ENCODE results near the gene RCN1.

The RCN1 gene

DNA sequence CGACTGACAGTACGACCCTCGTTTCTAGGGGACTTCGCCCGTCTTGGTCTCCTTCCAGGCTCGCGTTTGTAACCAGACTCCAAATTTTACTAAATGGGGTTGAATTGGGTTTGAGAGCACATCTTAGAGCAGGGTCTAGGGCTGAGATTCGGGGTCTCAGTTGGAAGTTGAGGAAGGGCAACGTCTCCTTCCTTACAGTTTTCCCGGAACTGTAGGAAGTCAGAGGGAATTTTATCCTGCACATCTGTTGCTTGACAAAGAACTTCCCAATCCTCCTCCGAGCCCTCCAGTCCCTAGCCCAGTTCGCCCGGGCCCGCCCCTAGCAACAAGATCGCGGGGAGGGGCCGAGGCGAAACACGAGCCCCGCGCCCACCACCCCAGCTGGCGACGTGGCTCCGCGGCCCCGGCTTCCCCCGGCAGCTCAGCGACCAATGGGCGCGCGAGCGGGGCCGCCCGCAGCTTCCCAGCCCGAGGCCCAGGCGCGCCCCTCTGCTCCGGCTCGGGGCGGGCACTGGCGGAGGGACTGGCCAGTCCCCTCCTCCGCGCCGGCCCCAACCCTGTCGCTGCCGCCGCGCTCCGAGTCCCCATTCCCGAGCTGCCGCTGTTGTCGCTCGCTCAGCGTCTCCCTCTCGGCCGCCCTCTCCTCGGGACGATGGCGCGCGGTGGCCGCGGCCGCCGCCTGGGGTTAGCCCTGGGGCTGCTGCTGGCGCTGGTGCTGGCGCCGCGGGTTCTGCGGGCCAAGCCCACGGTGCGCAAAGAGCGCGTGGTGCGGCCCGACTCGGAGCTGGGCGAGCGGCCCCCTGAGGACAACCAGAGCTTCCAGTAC lies at the start of gene RCN1:
RCN1 (plus strand) TSS at position 530 of the 826 bp plus-strand sequence; CDS start at position 653, 123 bp downstream.
- DNase-seq (ENCODE audit: low read depth): peak; percentile 45
- peak within 1 kb of the TSS; percentile 74 for H3K4me3 ChIP-seq (ENCODE audit: low read length)
- TF ChIP-seq, protein P1, sequence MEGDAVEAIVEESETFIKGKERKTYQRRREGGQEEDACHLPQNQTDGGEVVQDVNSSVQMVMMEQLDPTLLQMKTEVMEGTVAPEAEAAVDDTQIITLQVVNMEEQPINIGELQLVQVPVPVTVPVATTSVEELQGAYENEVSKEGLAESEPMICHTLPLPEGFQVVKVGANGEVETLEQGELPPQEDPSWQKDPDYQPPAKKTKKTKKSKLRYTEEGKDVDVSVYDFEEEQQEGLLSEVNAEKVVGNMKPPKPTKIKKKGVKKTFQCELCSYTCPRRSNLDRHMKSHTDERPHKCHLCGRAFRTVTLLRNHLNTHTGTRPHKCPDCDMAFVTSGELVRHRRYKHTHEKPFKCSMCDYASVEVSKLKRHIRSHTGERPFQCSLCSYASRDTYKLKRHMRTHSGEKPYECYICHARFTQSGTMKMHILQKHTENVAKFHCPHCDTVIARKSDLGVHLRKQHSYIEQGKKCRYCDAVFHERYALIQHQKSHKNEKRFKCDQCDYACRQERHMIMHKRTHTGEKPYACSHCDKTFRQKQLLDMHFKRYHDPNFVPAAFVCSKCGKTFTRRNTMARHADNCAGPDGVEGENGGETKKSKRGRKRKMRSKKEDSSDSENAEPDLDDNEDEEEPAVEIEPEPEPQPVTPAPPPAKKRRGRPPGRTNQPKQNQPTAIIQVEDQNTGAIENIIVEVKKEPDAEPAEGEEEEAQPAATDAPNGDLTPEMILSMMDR (IDR thresholded peaks at IDR 0.05; ENCODE audit: insufficient read depth, low read depth, low read length, missing control alignments): no peak

DNA sequence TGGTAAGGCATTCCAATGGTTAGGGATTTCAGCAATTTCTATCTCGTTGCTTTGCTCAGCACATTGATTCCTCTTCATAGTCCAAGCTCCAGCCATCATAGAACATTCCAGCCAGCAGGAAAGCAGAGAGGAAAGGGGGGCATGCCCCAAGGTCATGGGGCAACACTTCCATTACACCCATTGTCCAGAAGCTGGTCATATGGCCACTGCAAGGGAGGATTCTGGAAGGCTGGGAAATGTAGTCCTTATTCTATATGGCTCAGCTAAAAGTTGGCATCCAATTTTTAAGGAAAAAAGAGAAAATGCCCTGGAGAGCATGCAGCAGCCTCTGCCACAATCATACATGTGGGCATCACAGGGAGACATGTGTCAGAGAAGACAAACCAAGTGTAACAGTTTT lies 47.1 kb upstream of the RCN1 start:
- TF ChIP-seq, protein P1 (IDR thresholded peaks at IDR 0.05; ENCODE audit: insufficient read depth, low read depth, low read length, missing control alignments): no peak
- no peak overlapping the region for H3K4me3 ChIP-seq (ENCODE audit: low read length)
- DNase-seq (ENCODE audit: low read depth): no peak

DNA sequence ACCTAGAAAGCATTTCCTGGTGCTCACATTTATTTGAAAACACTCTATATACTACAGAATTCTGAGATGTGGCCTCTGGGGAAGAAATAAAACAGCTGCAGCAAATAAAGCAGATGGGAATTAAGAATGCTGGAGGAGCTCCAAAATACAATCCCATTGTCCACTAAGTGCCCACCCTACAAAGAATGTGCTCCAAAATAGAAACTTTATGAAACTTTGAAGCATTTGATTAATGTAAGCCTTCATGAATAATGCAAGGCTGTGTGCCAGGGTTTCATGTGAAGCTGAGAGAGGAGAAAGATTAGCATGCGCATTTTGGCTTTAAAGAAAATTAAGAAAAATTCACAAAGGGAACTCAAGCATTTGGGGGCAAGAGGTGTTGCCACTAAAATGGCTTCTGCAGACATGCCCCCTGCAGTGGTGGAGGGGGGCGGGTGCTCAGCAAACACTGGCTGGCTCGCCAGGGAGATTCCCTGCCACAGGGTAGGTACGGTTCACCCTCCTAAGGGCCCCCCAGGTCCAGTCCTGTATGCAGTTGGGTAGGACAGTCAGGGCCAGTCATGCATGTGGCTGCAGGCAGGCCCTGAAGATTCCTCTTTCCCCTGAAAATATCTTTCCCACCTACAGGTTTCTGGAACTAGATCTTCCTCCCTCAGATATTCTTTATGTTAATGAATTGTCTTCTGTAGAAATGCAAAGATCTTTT lies 46.6 kb upstream of the RCN1 start:
- DNase-seq (ENCODE audit: low read depth): no peak
- TF ChIP-seq, protein P1 (IDR thresholded peaks at IDR 0.05; ENCODE audit: insufficient read depth, low read depth, low read length, missing control alignments): no peak

DNA sequence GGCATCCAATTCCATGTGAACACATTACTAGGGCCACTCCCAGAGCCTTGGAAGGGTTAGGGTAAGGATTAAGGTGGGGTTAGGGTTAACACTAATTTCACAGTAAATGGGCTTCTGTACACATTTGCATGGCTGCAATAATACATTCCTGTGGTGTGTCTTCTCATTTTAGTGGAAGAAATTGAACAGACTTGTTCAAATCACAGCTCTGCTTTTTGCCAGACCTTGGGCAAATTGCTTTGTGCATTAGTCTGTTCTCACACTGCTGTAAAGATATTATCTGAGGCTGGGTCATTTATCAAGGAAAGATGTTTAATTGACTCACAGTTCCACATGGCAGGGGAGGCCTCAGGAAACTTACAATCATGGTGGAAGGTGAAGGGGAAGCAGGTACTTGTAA lies 45.4 kb upstream of the RCN1 start:
- H3K4me3 ChIP-seq (ENCODE audit: low read length): no peak overlapping the region
- DNase-seq (ENCODE audit: low read depth): no peak
- TF ChIP-seq, protein P1 (IDR thresholded peaks at IDR 0.05; ENCODE audit: insufficient read depth, low read depth, low read length, missing control alignments): no peak

More for the DNA sequence above, 46.6 kb upstream of the RCN1 start:
- no peak overlapping the region for H3K4me3 ChIP-seq (ENCODE audit: low read length)

DNA sequence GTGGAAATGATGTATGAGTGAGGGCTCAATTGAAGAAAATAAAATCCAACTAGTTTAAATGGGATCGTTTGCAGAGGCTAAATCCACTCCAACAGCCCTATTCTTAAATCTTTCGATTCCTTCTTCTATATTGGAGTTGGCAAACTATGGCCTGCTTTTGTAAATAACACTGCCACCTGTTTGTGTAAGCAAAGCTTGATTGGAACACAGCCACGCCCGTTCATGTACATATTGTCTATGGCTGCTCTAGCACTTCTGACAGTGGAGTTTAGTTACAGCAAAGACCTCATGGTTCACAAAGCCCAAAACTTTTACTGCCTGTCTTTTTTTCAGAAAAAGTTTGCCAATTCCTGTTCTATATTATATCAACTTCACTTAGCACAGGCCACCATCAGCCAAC lies 40.6 kb upstream of the RCN1 start:
- TF ChIP-seq, protein P1 (IDR thresholded peaks at IDR 0.05; ENCODE audit: insufficient read depth, low read depth, low read length, missing control alignments): no peak
- no peak for DNase-seq (ENCODE audit: low read depth)
- H3K4me3 ChIP-seq (ENCODE audit: low read length): no peak overlapping the region

DNA sequence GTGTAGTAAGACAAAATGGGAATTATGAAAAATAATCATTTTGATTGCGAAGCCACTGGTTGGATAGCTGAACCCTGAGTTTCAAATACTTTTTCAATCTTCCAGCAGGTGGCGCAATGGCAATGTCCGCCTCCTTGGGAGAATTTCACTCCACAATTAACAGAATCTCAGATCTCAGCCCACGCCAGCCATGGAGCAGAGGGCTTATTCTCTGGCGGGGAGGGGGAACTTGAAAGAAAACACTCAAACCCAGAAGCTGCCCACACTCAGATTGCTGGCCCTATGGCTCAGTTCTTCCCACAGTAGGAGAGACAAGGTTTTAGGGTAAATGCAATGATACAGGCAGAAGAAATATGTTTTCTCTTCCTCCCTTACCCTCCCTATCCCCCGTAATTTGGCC lies 38.7 kb upstream of the RCN1 start:
- TF ChIP-seq, protein P1 (IDR thresholded peaks at IDR 0.05; ENCODE audit: insufficient read depth, low read depth, low read length, missing control alignments): peak; percentile 75
- H3K4me3 ChIP-seq (ENCODE audit: low read length): no peak overlapping the region
- peak; percentile 55 for DNase-seq (ENCODE audit: low read depth)
